ENCODE measurements around the gene ABRACL. TPM values are rescaled to one million over a fixed set of nuclear protein-coding genes. Genes with fewer than 3 reads are reported as not detected.

ABRACL gene
- total and polyA plus RNA-seq, 2 donors (not counting 1 experiment from before 2014, with no cell fraction given): 13.6 to 22.6 TPM

DNA sequence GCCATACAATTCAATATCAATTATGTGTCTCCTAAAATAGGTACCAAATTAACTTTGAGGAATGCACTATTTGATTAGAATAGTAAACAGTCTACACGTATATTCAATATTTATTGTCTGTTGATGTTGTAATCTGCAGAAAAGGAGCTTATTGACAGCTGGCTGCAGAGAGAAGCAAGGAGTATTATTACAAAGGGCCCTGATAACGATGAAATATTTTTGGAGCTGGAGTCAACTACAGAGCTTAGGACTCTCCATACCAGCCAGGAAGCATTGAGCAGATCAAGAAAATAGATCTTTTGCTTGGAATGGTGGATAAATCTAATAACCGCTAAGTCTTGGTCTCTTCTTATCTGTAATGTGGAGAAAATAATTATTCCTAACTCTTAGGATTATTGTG is 25.5 kb downstream of the ABRACL start:
- H3K4me3 ChIP-seq (ENCODE audit: control extremely low read depth in 1 of 5, extremely low read depth in 1 of 5, insufficient read depth in 1 of 5, low read depth in 2 of 5, low read length in 4 of 5): no peak overlapping the region
- H3K79me2 ChIP-seq (ENCODE audit: control insufficient read depth, insufficient read depth, low read length): no peaks in the 10 kb centered on the region
- ATAC-seq (ENCODE audit: low read depth): no peak
- H3K27me3 ChIP-seq (replicated peaks in 1 of 4; ENCODE audit: control extremely low read depth in 1 of 4, control insufficient read depth in 3 of 4, insufficient read depth in 4 of 4, low read length in 3 of 4): peaks cover 0 to 1% (median 0%) of the 10 kb centered on the region in 4 experiments
- no peaks in the 10 kb centered on the region for H3K4me1 Mint-ChIP-seq
- H4K20me1 ChIP-seq (ENCODE audit: control insufficient read depth, insufficient read depth, low read length, poor library complexity, severe bottlenecking): no peaks in the 10 kb centered on the region
- H3K27me3 Mint-ChIP-seq: peaks cover 6% of the 10 kb centered on the region
- no peak overlapping the region for H3K4me3 Mint-ChIP-seq
- TF ChIP-seq EZH2 (IDR thresholded peaks at IDR 0.05; ENCODE audit: borderline replicate concordance, insufficient read depth, low read depth, low read length, poor library complexity, severe bottlenecking): no peak
- TF ChIP-seq, protein P1, sequence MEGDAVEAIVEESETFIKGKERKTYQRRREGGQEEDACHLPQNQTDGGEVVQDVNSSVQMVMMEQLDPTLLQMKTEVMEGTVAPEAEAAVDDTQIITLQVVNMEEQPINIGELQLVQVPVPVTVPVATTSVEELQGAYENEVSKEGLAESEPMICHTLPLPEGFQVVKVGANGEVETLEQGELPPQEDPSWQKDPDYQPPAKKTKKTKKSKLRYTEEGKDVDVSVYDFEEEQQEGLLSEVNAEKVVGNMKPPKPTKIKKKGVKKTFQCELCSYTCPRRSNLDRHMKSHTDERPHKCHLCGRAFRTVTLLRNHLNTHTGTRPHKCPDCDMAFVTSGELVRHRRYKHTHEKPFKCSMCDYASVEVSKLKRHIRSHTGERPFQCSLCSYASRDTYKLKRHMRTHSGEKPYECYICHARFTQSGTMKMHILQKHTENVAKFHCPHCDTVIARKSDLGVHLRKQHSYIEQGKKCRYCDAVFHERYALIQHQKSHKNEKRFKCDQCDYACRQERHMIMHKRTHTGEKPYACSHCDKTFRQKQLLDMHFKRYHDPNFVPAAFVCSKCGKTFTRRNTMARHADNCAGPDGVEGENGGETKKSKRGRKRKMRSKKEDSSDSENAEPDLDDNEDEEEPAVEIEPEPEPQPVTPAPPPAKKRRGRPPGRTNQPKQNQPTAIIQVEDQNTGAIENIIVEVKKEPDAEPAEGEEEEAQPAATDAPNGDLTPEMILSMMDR (IDR thresholded peaks at IDR 0.05): no peak
- CTCF ChIA-PET: no interaction called here
- intact Hi-C loops (cut with micrococcal nuclease): no loop called here
- no peaks in the 10 kb centered on the region for H3K9me3 ChIP-seq (ENCODE audit: control extremely low read depth in 1 of 3, control insufficient read depth in 2 of 3, insufficient read depth in 1 of 3, low read length in 2 of 3)
- POLR2A ChIA-PET: no interaction called here
- 100% methylated on average over 1 of the region's 3 CpGs for WGBS (ENCODE audit: insufficient coverage)
- no peaks in the 10 kb centered on the region for H3K4me1 ChIP-seq (ENCODE audit: control insufficient read depth in 2 of 2, insufficient read depth in 2 of 2, low read length in 2 of 2)
- no peak overlapping the region for H3K9ac ChIP-seq (ENCODE audit: low read length)
- no peaks in the 10 kb centered on the region for H3K9me3 Mint-ChIP-seq (ENCODE audit: insufficient read depth)
- no peak overlapping the region for H3K27ac Mint-ChIP-seq
- no peak overlapping the region for H3K4me2 ChIP-seq (replicated peaks; ENCODE audit: low read depth, low read length, poor library complexity, severe bottlenecking)
- no peaks in the 10 kb centered on the region for H3K36me3 ChIP-seq (replicated peaks in 1 of 2; ENCODE audit: control extremely low read depth in 1 of 2, control insufficient read depth in 1 of 2, extremely low read depth in 1 of 2, insufficient read depth in 2 of 2, low read length in 1 of 2)
- no peak for DNase-seq
- no peak overlapping the region for H2AFZ ChIP-seq (ENCODE audit: insufficient read depth, low read depth, low read length, poor library complexity, severe bottlenecking)
- no peak overlapping the region for H3K27ac ChIP-seq (ENCODE audit: low read length in 2 of 2)

DNA sequence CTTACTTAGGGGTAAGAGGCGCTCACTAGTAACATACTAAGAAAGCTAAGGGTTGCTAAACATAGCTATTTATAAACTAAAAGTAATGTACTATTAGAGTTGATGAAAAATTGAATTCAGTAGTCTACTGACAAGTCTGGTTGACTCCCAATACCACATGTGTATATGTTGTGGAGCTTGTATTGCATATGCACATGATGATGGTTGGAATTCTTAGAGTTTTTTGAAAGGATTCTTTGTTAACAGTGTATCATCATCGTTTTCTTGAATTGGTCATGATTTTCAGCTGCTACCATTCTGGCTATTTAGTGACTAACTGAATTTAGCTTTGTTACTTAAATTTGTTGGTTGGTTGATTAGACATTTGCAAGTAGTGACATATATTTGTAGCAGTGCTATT is 27.2 kb downstream of the ABRACL start:
- intact Hi-C loops (cut with micrococcal nuclease): no loop called here
- Histone ChIP-seq H2AFZ (ENCODE audit: insufficient read depth, low read depth, low read length, poor library complexity, severe bottlenecking) (no peak overlapping the region), H4K20me1 (ENCODE audit: control insufficient read depth, insufficient read depth, low read length, poor library complexity, severe bottlenecking) (no peaks in the 10 kb centered on the region), H3K4me1 (ENCODE audit: control insufficient read depth in 2 of 2, insufficient read depth in 2 of 2, low read length in 2 of 2) (no peaks in the 10 kb centered on the region), H3K4me2 (replicated peaks; ENCODE audit: low read depth, low read length, poor library complexity, severe bottlenecking) (no peak overlapping the region), H3K79me2 (ENCODE audit: control insufficient read depth, insufficient read depth, low read length) (no peaks in the 10 kb centered on the region), H3K4me3 (ENCODE audit: control extremely low read depth in 1 of 5, extremely low read depth in 1 of 5, insufficient read depth in 1 of 5, low read depth in 2 of 5, low read length in 4 of 5) (no peak overlapping the region), H3K27me3 (replicated peaks in 1 of 4; ENCODE audit: control extremely low read depth in 1 of 4, control insufficient read depth in 3 of 4, insufficient read depth in 4 of 4, low read length in 3 of 4) (peaks cover 0 to 3% (median 0%) of the 10 kb centered on the region in 4 experiments), H3K27ac (ENCODE audit: low read length in 2 of 2) (no peak overlapping the region), H3K36me3 (replicated peaks in 1 of 2; ENCODE audit: control extremely low read depth in 1 of 2, control insufficient read depth in 1 of 2, extremely low read depth in 1 of 2, insufficient read depth in 2 of 2, low read length in 1 of 2) (no peaks in the 10 kb centered on the region), H3K9me3 (ENCODE audit: control extremely low read depth in 1 of 3, control insufficient read depth in 2 of 3, insufficient read depth in 1 of 3, low read length in 2 of 3) (no peaks in the 10 kb centered on the region), H3K9ac (ENCODE audit: low read length) (no peak overlapping the region)
- no peaks in the 10 kb centered on the region for H3K9me3 Mint-ChIP-seq (ENCODE audit: insufficient read depth)
- TF ChIP-seq, protein P1 (IDR thresholded peaks at IDR 0.05): no peak
- no peak for TF ChIP-seq EZH2 (IDR thresholded peaks at IDR 0.05; ENCODE audit: borderline replicate concordance, insufficient read depth, low read depth, low read length, poor library complexity, severe bottlenecking)
- DNase-seq (no peak), ATAC-seq (ENCODE audit: low read depth) (no peak)
- CTCF ChIA-PET: no interaction called here
- no peak overlapping the region for H3K4me3 Mint-ChIP-seq
- H3K4me1 Mint-ChIP-seq: no peaks in the 10 kb centered on the region
- peaks cover 10% of the 10 kb centered on the region for H3K27me3 Mint-ChIP-seq
- POLR2A ChIA-PET: no interaction called here
- H3K27ac Mint-ChIP-seq: no peak overlapping the region
- WGBS (ENCODE audit: insufficient coverage): 100% methylated on average over 1 of the region's 2 CpGs
